Adrenal gland (tissue), 12 donors: ENCODE results near the gene HOXA10. TPM values are rescaled to one million over a fixed set of nuclear protein-coding genes. Genes with fewer than 3 reads are reported as not detected.

Experiments used
- DNase-seq, 7 donors: peaks; one replicate each; pipeline ENCODE4 v3.0.0-alpha.2; 2019 to 2020
- H3K27ac ChIP-seq, 5 donors: fragments of 200-600 bp; sonication (generic) in 4 of 5; 1 replicate in 3 of 5; 2 replicates in 2 of 5; pipeline versions ENCODE4 v1.5.1 to v1.8.0; 2016 to 2020; ENCODE audit warnings: mild to moderate bottlenecking in 1 of 5
- H3K27me3 ChIP-seq: fragments of 200-600 bp; 2 replicates; pipeline ENCODE4 v1.8.0; 2021
- H3K36me3 ChIP-seq, 2 donors: fragments of 200-600 bp; replicated peaks in 1 of 2; 1 replicate in 1 of 2; 2 replicates in 1 of 2; pipeline versions ENCODE4 v1.5.1 to v1.8.0; 2018 to 2022
- H3K4me1 ChIP-seq, 2 donors: fragments of 200-600 bp; replicated peaks in 1 of 2; 1 replicate in 1 of 2; 2 replicates in 1 of 2; pipeline versions ENCODE4 v1.5.1 to v1.8.0; 2018 to 2021
- H3K4me3 ChIP-seq, 4 donors: fragments of 200-600 bp; sonication (generic) in 3 of 4; one replicate each; pipeline ENCODE4 v1.5.1; 2016 to 2018
- H3K9me3 ChIP-seq, 3 donors: fragments of 200-600 bp; sonication (generic) in 1 of 3; replicated peaks in 1 of 3; 1 replicate in 2 of 3; 2 replicates in 1 of 3; pipeline versions ENCODE4 v1.5.1 to v1.8.0; 2016 to 2021
- POLR2A ChIP-seq, 2 donors: fragments of 450-650 bp; IDR thresholded peaks; one replicate each; pipeline ENCODE4 v1.6.1; 2017; ENCODE audit warnings: antibody characterized with exemption in 2 of 2, mild to moderate bottlenecking in 2 of 2, moderate library complexity in 1 of 2
- WGBS, 4 donors: extraction: QIAGEN DNeasy Blood & Tissue Kit in 2 of 4; methylation state at CpG; one replicate each; pipeline versions ENCODE4 v1.1.5 to v1.1.7; 2013 to 2017; 5-methylcytosine and 5-hydroxymethylcytosine counted together
- intact Hi-C, 2 donors: fragments of 100-400 bp; cut with DNase I; formaldehyde crosslinking; loops; one replicate each; pipeline versions ENCODE4 v1.14.1 to v1.15.0; 2022 to 2023
- polyA plus RNA-seq, 3 donors: library from polyadenylated mRNA; stranded (reverse); fragments of 200-250 nt in 2 of 3; fragments of 350-450 nt in 1 of 3; fragmentation: Illumina TruSeq in 1 of 3; extraction: RNeasy Lipid Tissue Mini Kit (QIAGEN cat#74804) in 1 of 3; gene quantifications; one replicate each; pipeline ENCODE4 v1.2.3, GENCODE V29; 2013 to 2014
- total RNA-seq, 9 donors: library from RNA; depleted of rRNA in 4 of 9; stranded (reverse); fragments of >200 nt in 4 of 9; fragments of 120-200 nt in 1 of 9; fragmentation: NEBNext Ultra II Directional in 1 of 9; extraction: Animal tissue kit (Norgen Biotek cat#: 25700) in 1 of 9; gene quantifications; one replicate each; pipeline versions ENCODE4 v1.1.0 to v1.2.4, GENCODE V29; 2013 to 2023
- TF ChIP-seq, protein P1 (sequence below), 6 experiments: fragments of 450-650 bp in 4 of 6; fragments of 200-600 bp in 2 of 6; sonication (generic) in 1 of 6; IDR thresholded peaks; 1 replicate in 5 of 6; 2 replicates in 1 of 6; pipeline versions ENCODE4 v1.5.1 to v1.8.0; 2016 to 2021; ENCODE audit warnings: antibody characterized with exemption in 6 of 6, mild to moderate bottlenecking in 2 of 6, moderate library complexity in 1 of 6
- donor health status: healthy with polysubstance abuse.
- donor health status: Bipolar disorder and iron deficiency.
- donor health status: DM: yes; HTN: yes; CAD: no.
- donor health status: DM: no; HTN: no; CAD: no.
- donor health status: DM: no; HTN: no; CAD: no.
- donor health status: DM: yes; HTN: yes; CAD: no.

Gene HOXA10
- total and polyA plus RNA-seq, 12 donors, result 0.11 to 14.7 (median 11.3) TPM

DNA sequence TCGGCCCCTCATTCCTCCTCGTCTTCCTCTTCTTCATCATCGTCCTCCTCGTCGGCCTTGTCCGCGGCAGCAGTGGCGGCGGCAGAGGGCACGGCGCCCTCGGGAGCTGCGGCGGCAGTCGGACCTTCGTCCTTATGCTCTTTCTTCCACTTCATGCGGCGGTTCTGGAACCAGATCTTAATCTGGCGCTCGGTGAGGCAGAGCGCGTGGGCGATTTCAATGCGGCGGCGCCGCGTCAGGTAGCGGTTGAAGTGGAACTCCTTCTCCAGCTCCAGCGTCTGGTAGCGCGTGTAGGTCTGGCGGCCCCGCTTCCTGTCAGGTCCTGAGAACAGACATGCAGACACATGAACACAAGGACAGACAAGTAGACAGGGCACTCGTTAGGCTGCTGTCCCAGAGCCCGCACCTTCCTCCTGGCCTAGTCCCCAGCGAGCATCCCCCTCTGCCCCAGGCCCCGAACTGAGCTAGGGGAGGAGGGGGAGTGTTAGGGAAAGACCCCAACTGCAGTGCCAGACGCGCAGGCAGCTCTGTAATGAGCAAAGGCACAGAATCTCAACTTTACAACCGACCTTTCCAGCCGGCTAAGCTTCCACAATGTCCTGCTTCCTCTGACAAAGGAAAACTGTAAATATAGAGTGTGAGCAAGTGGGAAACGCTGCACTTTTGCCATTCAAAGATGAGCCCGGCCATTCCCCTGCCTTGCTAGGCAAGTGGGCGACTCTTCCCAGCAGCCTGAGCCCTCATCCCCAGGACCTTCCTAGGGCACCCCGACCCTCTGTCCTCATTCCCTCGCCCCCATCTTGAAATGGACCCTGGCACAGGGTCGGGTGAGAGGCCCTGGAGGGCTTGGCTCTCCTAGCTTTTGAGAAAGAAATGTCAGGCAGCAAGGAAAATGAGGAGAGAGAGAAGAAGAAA lies 19.0 kb downstream of the HOXA10 start:
- peak in 1 of 2 donors; percentile 39 for TF ChIP-seq POLR2A (IDR thresholded peaks at IDR 0.05)
- TF ChIP-seq, protein P1, sequence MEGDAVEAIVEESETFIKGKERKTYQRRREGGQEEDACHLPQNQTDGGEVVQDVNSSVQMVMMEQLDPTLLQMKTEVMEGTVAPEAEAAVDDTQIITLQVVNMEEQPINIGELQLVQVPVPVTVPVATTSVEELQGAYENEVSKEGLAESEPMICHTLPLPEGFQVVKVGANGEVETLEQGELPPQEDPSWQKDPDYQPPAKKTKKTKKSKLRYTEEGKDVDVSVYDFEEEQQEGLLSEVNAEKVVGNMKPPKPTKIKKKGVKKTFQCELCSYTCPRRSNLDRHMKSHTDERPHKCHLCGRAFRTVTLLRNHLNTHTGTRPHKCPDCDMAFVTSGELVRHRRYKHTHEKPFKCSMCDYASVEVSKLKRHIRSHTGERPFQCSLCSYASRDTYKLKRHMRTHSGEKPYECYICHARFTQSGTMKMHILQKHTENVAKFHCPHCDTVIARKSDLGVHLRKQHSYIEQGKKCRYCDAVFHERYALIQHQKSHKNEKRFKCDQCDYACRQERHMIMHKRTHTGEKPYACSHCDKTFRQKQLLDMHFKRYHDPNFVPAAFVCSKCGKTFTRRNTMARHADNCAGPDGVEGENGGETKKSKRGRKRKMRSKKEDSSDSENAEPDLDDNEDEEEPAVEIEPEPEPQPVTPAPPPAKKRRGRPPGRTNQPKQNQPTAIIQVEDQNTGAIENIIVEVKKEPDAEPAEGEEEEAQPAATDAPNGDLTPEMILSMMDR (IDR thresholded peaks at IDR 0.05), result no peak
- peak overlapping the region in 2 of 4 donors; percentile 33 to 57 for H3K4me3 ChIP-seq
- H3K27me3 ChIP-seq, result no peaks in the 10 kb centered on the region
- peak overlapping the region; percentile 28 to 92 (median 73) for H3K27ac ChIP-seq
- peak; percentile 44 to 72 (median 60) for DNase-seq
- intact Hi-C loops, result no loop called here
- H3K4me1 ChIP-seq, result peaks cover 7 to 21% of the 10 kb centered on the region in 2 donors
- no peaks in the 10 kb centered on the region for H3K9me3 ChIP-seq
- 19 to 43% (median 31%) methylated on average over 26 to 48 of the region's 48 CpGs for WGBS, 4 donors
- no peaks in the 10 kb centered on the region for H3K36me3 ChIP-seq

DNA sequence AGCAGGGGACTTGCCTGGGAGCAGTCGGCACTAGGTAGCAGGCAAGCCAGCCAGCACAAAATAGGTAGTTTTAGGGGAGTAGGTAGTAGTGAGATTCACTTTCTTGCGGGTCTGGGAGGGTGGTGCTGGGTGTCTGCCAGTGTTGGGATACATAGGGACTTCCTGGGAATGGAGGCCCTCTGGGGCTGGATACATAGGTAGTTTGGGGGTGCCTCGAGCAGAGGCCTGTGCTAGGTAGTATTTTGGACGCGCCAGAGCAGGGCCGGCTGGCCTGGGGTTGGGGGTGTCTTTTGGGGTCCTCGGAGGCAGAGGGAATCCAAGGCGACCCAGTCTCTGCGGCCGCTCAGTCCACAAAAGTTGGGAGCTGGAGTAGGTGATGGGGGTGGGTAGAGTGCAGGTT lies 19.8 kb downstream of the HOXA10 start:
- Histone ChIP-seq H3K27me3 (no peaks in the 10 kb centered on the region), H3K4me3 (no peak overlapping the region), H3K27ac (peak overlapping the region in 2 of 5 donors; percentile 13 to 91), H3K4me1 (peaks cover 7 to 20% of the 10 kb centered on the region in 2 donors), H3K36me3 (no peaks in the 10 kb centered on the region), H3K9me3 (no peaks in the 10 kb centered on the region)
- TF ChIP-seq, protein P1 (IDR thresholded peaks at IDR 0.05), result no peak
- TF ChIP-seq POLR2A (IDR thresholded peaks at IDR 0.05), result no peak
- WGBS, 4 donors, result 83 to 89% (median 88%) methylated on average over 9 to 10 of the region's 10 CpGs
- peak in 5 of 7 donors; percentile 12 to 50 (median 15) for DNase-seq
- intact Hi-C loops, result no loop called here

DNA sequence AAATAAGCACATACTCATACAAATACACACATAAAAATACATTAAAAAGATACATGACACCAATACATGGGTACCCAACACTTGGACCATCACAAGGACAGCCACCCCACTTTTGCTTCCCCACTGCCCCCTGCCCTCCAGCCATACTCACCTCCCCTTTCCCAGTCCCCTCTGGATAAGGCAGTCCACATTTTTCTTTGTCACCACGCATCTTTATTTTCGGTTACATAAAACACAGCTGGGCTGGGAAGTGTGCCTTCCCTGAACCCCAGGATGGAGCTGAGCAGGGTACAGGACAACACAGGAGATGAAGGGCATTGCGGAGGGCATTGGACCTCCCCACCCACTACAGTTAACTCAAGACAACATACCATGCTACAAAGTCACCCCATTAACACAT lies 20.6 kb downstream of the HOXA10 start:
- TF ChIP-seq, protein P1 (IDR thresholded peaks at IDR 0.05), result no peak
- TF ChIP-seq POLR2A (IDR thresholded peaks at IDR 0.05), result no peak
- peak overlapping the region in 1 of 5 donors; percentile 11 for H3K27ac ChIP-seq
- DNase-seq, result peak in 2 of 7 donors; percentile 15 to 35
- no peaks in the 10 kb centered on the region for H3K9me3 ChIP-seq
- H3K36me3 ChIP-seq, result no peaks in the 10 kb centered on the region
- H3K4me1 ChIP-seq, result peaks cover 7 to 25% of the 10 kb centered on the region in 2 donors
- no peak overlapping the region for H3K4me3 ChIP-seq
- intact Hi-C loops, result no loop called here
- no peaks in the 10 kb centered on the region for H3K27me3 ChIP-seq
- WGBS, 4 donors, result 93 to 94% (median 94%) methylated on average over 3 of the region's 3 CpGs

DNA sequence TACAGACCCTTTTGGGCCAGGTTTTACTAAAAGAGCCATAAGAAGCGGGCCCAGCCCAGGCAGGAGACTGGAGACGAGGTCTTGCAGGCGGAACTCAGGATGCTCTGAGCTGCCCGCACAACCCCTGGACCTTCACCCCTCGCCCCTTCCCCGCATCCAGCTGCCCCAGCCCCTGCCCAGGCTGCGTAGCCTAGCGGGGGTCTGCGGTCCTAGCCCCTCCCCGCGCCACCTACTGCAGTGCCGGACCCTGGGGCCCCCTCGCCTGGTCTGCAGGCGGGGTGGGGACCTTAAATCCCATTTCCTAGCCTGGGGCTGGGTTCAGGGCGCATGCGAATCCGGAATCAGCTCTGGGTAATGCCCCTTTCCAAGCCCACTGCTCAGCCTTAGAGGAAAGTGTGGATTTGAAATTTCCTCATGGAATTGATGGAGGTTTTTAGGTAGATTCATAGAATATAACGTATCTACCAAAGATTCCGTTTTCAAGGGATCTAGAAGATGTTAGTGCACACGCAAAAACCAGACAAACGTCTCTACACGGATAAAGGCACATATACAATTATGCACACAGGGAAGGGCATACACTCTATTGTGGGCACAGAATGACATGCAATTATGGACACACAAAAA lies 21.2 kb downstream of the HOXA10 start:
- no peak for TF ChIP-seq POLR2A (IDR thresholded peaks at IDR 0.05)
- TF ChIP-seq, protein P1 (IDR thresholded peaks at IDR 0.05), result no peak
- peak in 3 of 7 donors; percentile 19 to 50 (median 24) for DNase-seq
- Histone ChIP-seq H3K27ac (peak overlapping the region in 3 of 5 donors; percentile 53 to 99 (median 99)), H3K9me3 (no peaks in the 10 kb centered on the region), H3K27me3 (no peaks in the 10 kb centered on the region), H3K4me1 (peaks cover 13 to 28% of the 10 kb centered on the region in 2 donors), H3K4me3 (peak overlapping the region in 1 of 4 donors; percentile 63), H3K36me3 (no peaks in the 10 kb centered on the region)
- WGBS, 4 donors, result 50 to 81% (median 67%) methylated on average over 8 to 22 of the region's 22 CpGs
- intact Hi-C loops, result no loop called here
